HEK293 (cell line): ENCODE measurements around the gene SSTR3.

Experiments used
- YY1 ChIP-seq: fragments of 450-650 bp; formaldehyde crosslinking; IDR thresholded peaks from 2 replicates; pipeline ENCODE4 v1.5.1; 2018; ENCODE audit warnings: missing biosample characterization, missing genetic modification characterization
- ZBTB8A ChIP-seq: fragments of 450-650 bp; formaldehyde crosslinking; IDR thresholded peaks from 2 replicates; pipeline ENCODE4 v1.5.1; 2016; ENCODE audit warnings: missing biosample characterization, missing genetic modification characterization
- ZNF24 ChIP-seq: fragments of 450-650 bp; formaldehyde crosslinking; IDR thresholded peaks from 2 replicates; pipeline ENCODE4 v1.5.1; 2016; ENCODE audit warnings: missing biosample characterization, missing genetic modification characterization
- ZNF274 ChIP-seq, 2 experiments: fragments of 200-500 bp in 1 of 2; fragments of 450-650 bp in 1 of 2; sonication (Bioruptor generic) in 1 of 2; formaldehyde crosslinking in 1 of 2; IDR thresholded peaks; 2 replicates each; pipeline versions ENCODE4 v1.5.1 to v1.6.1; 2014 to 2016; ENCODE audit warnings: borderline replicate concordance in 1 of 2, inconsistent platforms in 1 of 2, low read length in 1 of 2, missing biosample characterization in 1 of 2, missing genetic modification characterization in 1 of 2
- ZNF341 ChIP-seq: fragments of 450-650 bp; formaldehyde crosslinking; IDR thresholded peaks from 2 replicates; pipeline ENCODE4; 2016; ENCODE audit warnings: low read depth, missing biosample characterization, missing genetic modification characterization
- ZNF530 ChIP-seq: fragments of 450-650 bp; formaldehyde crosslinking; IDR thresholded peaks from 2 replicates; pipeline ENCODE4 v1.5.1; 2016; ENCODE audit warnings: low read depth, missing biosample characterization, missing genetic modification characterization
- TF ChIP-seq, protein P1 (sequence below): fragments of 450-650 bp; formaldehyde crosslinking; IDR thresholded peaks from 2 replicates; pipeline ENCODE4 v1.5.1; 2016; ENCODE audit warnings: missing biosample characterization, missing genetic modification characterization
- TF ChIP-seq, protein P2 (sequence below): fragments of 450-650 bp; formaldehyde crosslinking; IDR thresholded peaks from 2 replicates; pipeline ENCODE4 v1.5.1; 2016; ENCODE audit warnings: missing biosample characterization, missing genetic modification characterization

DNA sequence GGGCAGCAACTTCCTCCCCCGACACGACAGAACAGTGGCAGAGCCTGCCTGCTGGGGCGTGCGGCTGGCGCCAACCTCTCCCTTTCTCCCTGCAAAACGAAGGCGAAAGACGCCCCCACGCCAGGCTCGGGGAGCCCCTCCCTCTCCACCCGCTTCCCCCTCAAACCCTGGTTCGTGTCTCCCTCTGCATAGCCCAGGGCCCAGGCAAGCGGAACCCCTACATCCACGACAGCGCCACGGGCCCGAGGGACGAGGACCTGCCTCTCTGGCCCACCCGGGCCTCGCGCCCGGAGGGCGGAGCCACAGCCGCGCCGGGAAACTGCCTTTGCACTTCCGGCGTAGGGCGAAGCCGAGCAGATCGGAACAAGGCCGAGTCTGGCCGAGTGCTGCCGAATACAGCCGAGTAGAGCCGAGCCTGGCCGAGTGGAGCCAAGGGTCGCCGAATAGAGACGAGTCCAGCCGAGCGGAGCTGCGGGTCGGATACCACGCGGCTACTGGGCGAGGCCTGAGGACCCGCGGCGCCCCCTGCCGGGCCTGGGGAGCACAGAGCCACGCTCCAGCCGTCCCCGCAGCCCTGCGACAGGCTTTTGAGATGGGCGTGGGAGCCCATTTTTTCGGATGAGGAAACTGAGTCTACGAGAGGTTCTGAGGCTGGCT lies 13.0 kb downstream of the SSTR3 start:
- no peak for TF ChIP-seq YY1 (tag by site-specific recombination)
- TF ChIP-seq ZNF24 (tag by site-specific recombination): no peak; the same call in 1 of the 2 replicates
- TF ChIP-seq, protein P1, sequence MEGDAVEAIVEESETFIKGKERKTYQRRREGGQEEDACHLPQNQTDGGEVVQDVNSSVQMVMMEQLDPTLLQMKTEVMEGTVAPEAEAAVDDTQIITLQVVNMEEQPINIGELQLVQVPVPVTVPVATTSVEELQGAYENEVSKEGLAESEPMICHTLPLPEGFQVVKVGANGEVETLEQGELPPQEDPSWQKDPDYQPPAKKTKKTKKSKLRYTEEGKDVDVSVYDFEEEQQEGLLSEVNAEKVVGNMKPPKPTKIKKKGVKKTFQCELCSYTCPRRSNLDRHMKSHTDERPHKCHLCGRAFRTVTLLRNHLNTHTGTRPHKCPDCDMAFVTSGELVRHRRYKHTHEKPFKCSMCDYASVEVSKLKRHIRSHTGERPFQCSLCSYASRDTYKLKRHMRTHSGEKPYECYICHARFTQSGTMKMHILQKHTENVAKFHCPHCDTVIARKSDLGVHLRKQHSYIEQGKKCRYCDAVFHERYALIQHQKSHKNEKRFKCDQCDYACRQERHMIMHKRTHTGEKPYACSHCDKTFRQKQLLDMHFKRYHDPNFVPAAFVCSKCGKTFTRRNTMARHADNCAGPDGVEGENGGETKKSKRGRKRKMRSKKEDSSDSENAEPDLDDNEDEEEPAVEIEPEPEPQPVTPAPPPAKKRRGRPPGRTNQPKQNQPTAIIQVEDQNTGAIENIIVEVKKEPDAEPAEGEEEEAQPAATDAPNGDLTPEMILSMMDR (tag by site-specific recombination): peak; percentile 91
- TF ChIP-seq, protein P2, sequence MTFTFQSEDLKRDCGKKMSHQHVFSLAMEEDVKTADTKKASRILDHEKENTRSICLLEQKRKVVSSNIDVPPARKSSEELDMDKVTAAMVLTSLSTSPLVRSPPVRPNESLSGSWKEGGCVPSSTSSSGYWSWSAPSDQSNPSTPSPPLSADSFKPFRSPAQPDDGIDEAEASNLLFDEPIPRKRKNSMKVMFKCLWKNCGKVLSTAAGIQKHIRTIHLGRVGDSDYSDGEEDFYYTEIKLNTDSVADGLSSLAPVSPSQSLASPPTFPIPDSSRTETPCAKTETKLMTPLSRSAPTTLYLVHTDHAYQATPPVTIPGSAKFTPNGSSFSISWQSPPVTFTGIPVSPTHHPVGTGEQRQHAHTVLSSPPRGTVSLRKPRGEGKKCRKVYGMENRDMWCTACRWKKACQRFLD (tag by site-specific recombination): no peak
- no peak for TF ChIP-seq ZNF274 (IDR thresholded peaks at IDR 0.05; ENCODE audit: low read length)
- TF ChIP-seq ZNF274 (tag by site-specific recombination; IDR thresholded peaks at IDR 0.05; ENCODE audit: borderline replicate concordance): no peak
- TF ChIP-seq ZBTB8A (tag by site-specific recombination): peak; percentile 100
- no peak for TF ChIP-seq ZNF530 (tag by site-specific recombination)
- TF ChIP-seq ZNF341 (tag by site-specific recombination): peak; percentile 26; the same call in 1 of the 2 replicates
